Mesodermal cell (in vitro differentiated cells): ENCODE results near the gene VSTM2B.

ENCODE experiments used
- H3K27ac ChIP-seq: 2 replicates; pipeline ENCODE4 v1.7.0; 2013; ENCODE audit warnings: mild to moderate bottlenecking, low read depth, low read length, moderate library complexity; ENCODE audit not compliant: severe bottlenecking
- H3K36me3 ChIP-seq: 2 replicates; pipeline ENCODE4 v1.7.1; 2013; ENCODE audit warnings: mild to moderate bottlenecking, low read length, moderate library complexity; ENCODE audit not compliant: control insufficient read depth, insufficient read depth
- H3K4me1 ChIP-seq: one replicate; pipeline ENCODE4 v1.7.1; 2013; ENCODE audit warnings: mild to moderate bottlenecking, low read length; ENCODE audit not compliant: insufficient read depth, control insufficient read depth, poor library complexity, severe bottlenecking
- H3K4me3 ChIP-seq: 2 replicates; pipeline ENCODE4 v1.7.0; 2013; ENCODE audit warnings: low read length, control low read depth, mild to moderate bottlenecking; ENCODE audit not compliant: insufficient read depth, poor library complexity, severe bottlenecking; ENCODE audit errors: extremely low read depth
- H3K9me3 ChIP-seq: 2 replicates; pipeline ENCODE4 v1.7.1; 2013; ENCODE audit warnings: mild to moderate bottlenecking, low read length, moderate library complexity; ENCODE audit not compliant: control insufficient read depth
- WGBS, 2 experiments: methylation state at CpG; one replicate each; pipeline ENCODE4 v1.1.5; 2013; ENCODE audit warnings: missing lambda C conversion rate in 2 of 2; ENCODE audit not compliant: insufficient coverage in 2 of 2; 5-methylcytosine and 5-hydroxymethylcytosine counted together

Gene VSTM2B

DNA sequence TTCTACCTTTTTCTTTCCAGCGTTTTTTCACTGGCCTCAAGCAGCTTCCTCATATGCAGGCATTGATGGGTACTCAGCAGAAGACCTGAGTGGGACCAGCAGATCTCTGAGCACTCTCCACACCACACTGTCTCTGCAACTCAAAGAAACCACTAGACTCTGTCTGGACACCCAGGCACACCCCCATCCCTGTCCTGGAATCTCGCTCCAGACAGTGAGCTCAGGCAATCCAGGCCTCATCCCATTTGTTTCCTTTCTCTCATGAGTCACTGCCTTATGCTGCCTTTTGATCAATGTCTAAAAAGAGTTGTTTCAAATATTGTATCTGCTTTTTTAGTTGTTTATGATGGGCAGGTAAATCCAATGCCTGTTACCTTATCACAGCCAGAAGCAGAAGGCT, 60.6 kb downstream of the VSTM2B start:
- H3K4me1 ChIP-seq = no peaks in the 10 kb centered on the region
- no peak overlapping the region for H3K27ac ChIP-seq
- H3K9me3 ChIP-seq = no peaks in the 10 kb centered on the region
- 72 to 77% methylated on average over 2 of the region's 2 CpGs for WGBS, 2 experiments
- H3K36me3 ChIP-seq = no peaks in the 10 kb centered on the region
- no peak overlapping the region for H3K4me3 ChIP-seq

DNA sequence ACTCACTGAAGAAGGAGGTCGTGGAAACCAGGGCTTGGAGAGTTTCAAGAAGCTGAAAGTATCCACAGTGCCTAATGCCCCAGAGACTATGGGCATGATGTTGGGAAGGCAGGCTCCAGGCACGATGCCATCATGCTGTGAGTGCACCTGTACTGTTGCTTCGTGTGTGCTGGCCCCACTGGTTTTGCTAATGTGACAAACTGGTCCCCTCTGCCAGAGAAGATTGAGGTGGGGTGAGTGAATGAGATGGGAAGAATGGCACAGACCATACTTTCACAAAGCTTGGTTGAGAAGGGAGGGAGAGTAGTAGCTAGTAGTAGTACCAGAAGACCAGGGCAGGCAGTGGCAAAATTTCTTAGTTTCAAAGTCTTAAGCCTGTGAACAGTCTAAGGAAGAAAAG, 61.3 kb downstream of the VSTM2B start:
- Histone ChIP-seq H3K9me3 (no peaks in the 10 kb centered on the region), H3K27ac (no peak overlapping the region), H3K36me3 (no peaks in the 10 kb centered on the region), H3K4me1 (no peaks in the 10 kb centered on the region), H3K4me3 (no peak overlapping the region)
- 69 to 71% methylated on average over 3 of the region's 3 CpGs for WGBS, 2 experiments

DNA sequence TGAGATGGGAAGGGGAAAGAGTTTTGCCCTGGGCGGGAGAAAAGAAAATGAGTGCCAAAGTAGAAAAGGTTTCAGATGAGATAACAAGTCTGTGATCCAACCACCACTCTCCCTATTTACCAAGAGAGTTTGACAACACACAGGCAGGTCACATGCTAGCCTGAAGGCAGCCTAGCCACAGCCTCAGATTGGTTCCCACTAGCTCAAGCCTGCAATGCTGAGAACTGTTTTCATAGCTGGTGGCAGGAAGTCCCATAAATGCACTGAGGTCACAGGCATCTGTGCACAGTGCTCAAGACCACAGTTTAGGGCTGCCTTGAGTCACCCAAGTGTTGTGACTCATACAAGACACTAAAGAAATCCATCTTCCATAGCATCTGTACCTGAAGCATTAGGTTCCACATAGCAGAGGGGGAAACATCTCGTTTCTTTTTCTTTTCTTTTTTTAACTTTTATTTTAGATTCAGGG, 61.8 kb downstream of the VSTM2B start:
- no peak overlapping the region for H3K27ac ChIP-seq
- no peaks in the 10 kb centered on the region for H3K36me3 ChIP-seq
- no peaks in the 10 kb centered on the region for H3K9me3 ChIP-seq
- WGBS, 2 experiments = no CpG with 5 or more reads among the region's 2 CpGs
- no peak overlapping the region for H3K4me3 ChIP-seq
- H3K4me1 ChIP-seq = no peaks in the 10 kb centered on the region

- no peak overlapping the region for H3K27ac ChIP-seq
- H3K4me1 ChIP-seq = no peaks in the 10 kb centered on the region
- H3K36me3 ChIP-seq = no peaks in the 10 kb centered on the region
- WGBS, 2 experiments = 100% methylated on average over 1 of the region's 2 CpGs; no CpG with 5 or more reads in 1 of the 2 experiments
- no peak overlapping the region for H3K4me3 ChIP-seq
- H3K9me3 ChIP-seq = no peaks in the 10 kb centered on the region
These were observed 62.3 kb downstream of the VSTM2B start for GRCh38 chr19:29588095-29588494.

- H3K4me1 ChIP-seq = no peaks in the 10 kb centered on the region
- no peak overlapping the region for H3K4me3 ChIP-seq
- WGBS, 2 experiments = 44 to 51% methylated on average over 5 of the region's 5 CpGs
- no peaks in the 10 kb centered on the region for H3K36me3 ChIP-seq
- no peak overlapping the region for H3K27ac ChIP-seq
- no peaks in the 10 kb centered on the region for H3K9me3 ChIP-seq
These were observed 64.5 kb downstream of the VSTM2B start for GRCh38 chr19:29590278-29590677.

DNA sequence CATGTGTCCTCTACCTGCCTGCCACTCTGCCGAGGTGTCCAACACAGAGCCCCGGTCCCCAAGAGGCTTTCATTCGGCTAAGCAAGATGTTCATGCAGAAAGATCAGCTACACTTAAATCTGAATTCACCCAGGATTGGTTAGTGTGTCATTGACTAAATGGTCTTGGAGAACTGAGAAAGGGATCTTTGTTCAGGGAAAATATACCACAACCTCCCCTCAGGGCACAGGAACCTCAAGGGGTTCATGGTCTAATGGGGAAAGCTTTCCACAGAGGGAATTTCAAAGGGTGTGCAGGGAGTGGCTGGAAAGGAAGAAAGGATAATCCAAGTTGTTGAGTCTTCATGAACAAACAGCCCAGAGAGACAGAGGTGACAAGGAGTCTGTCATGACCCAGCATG, 65.9 kb downstream of the VSTM2B start:
- no peak overlapping the region for H3K4me3 ChIP-seq
- H3K36me3 ChIP-seq = no peaks in the 10 kb centered on the region
- no peaks in the 10 kb centered on the region for H3K9me3 ChIP-seq
- no peaks in the 10 kb centered on the region for H3K4me1 ChIP-seq
- H3K27ac ChIP-seq = no peak overlapping the region
- WGBS, 2 experiments = 81% methylated on average over 3 of the region's 3 CpGs; no CpG with 5 or more reads in 1 of the 2 experiments

- WGBS, 2 experiments = 82 to 90% methylated on average over 1 to 4 of the region's 6 CpGs
- H3K36me3 ChIP-seq = no peaks in the 10 kb centered on the region
- no peaks in the 10 kb centered on the region for H3K9me3 ChIP-seq
- H3K27ac ChIP-seq = no peak overlapping the region
- H3K4me3 ChIP-seq = no peak overlapping the region
- no peaks in the 10 kb centered on the region for H3K4me1 ChIP-seq
These were observed 68.1 kb downstream of the VSTM2B start for GRCh38 chr19:29593869-29594268.

DNA sequence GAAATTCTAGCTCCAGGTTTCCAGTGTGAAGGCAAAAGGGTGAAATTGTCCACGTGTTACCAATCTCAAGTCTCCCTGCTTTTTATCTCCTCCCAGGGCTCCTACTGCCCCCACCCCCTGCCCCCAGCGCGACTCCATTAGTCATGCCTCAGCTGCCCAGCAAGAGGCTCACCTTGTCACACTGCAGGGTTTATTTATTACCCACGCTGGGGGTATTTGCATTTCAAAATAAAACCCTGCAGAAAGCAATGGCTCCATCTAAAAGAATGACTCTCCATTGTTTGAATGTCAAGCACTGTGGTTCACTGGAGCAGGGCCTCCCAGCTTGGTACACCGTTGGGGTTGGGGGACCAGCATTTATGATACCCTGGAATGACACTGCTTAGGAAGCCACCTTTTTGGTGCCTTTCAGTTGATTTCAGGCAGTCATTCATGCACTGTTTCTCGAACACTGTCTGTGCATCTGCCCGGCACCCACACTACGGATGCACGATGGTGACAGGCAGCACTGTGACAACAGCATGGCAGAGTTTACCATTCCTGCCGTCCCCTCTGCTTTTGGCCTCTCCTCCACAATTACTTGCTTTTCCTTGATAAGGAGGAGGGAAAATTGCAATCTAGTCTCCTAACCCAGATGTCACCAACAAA, 70.4 kb downstream of the VSTM2B start:
- Histone ChIP-seq H3K4me1 (no peaks in the 10 kb centered on the region), H3K27ac (no peak overlapping the region), H3K9me3 (no peaks in the 10 kb centered on the region), H3K4me3 (no peak overlapping the region), H3K36me3 (no peaks in the 10 kb centered on the region)
- WGBS, 2 experiments = 16 to 28% methylated on average over 7 to 9 of the region's 10 CpGs

DNA sequence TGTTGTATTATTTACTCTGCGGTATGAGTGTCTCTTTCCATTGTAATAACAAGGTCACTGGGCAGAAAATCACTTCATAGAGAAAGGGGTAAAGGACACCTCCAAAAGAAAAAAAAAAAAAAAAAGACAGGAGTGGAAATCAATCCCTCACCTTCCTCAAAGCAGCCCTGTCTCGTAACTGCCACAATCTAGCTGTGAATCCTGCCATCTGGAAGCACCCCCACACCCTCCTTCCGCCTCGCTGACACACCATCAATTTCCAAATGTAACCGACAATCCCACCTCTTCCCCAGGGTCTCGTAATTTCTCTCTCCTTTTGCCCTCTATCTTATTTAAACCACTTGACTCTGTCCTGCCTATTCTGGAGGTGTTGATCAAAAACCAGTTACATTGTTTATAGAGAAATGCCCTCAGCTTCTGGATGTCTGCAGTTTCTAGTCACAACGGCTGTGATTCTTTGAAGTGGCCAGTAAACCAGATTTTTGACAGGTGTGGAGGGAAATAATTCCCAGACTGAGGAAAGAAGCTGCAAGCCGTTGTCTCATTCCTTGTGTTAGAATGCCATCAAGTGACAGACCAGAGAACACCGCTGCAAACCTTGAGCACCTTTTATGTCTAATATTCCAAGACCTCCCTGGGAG, 71.2 kb downstream of the VSTM2B start:
- Histone ChIP-seq H3K9me3 (no peaks in the 10 kb centered on the region), H3K27ac (no peak overlapping the region), H3K4me3 (no peak overlapping the region), H3K4me1 (no peaks in the 10 kb centered on the region), H3K36me3 (no peaks in the 10 kb centered on the region)
- WGBS, 2 experiments = 14 to 53% methylated on average over 5 to 6 of the region's 9 CpGs

DNA sequence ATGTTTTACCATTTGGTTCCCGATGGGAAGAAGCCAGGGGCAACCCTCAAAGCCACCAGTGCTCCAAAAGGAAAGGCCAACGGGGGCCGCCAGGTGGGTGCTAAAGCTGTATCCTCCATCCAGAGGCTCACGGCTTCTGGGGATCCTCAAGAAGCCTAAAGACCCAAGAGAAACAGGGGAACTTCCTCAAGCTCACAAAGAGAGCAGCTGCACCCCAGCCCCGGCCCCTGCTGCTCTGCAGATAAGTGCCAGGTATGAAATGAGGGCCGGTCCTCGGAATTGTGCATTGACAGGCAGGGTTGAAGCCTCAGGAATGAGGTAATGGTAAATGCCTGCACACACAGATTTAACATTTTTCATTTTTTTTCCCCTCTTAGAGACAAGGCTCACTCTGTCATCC, 72.2 kb downstream of the VSTM2B start:
- Histone ChIP-seq H3K4me1 (no peaks in the 10 kb centered on the region), H3K4me3 (no peak overlapping the region), H3K27ac (no peak overlapping the region), H3K9me3 (no peaks in the 10 kb centered on the region), H3K36me3 (no peaks in the 10 kb centered on the region)
- 77 to 86% methylated on average over 4 to 7 of the region's 7 CpGs for WGBS, 2 experiments

- H3K27ac ChIP-seq = no peak overlapping the region
- no peaks in the 10 kb centered on the region for H3K36me3 ChIP-seq
- H3K4me1 ChIP-seq = no peaks in the 10 kb centered on the region
- 78 to 83% methylated on average over 1 of the region's 3 CpGs for WGBS, 2 experiments
- no peaks in the 10 kb centered on the region for H3K9me3 ChIP-seq
- H3K4me3 ChIP-seq = no peak overlapping the region
These were observed 72.7 kb downstream of the VSTM2B start for GRCh38 chr19:29598496-29598895.
